HG02571 (cell line): ENCODE data around the gene FGA.

Experiments
- ATAC-seq: cut with Tn5 transposase; IDR thresholded peaks from one replicate; pipeline ENCODE4 v1.9.1; 2021; ENCODE audit warnings: mild to moderate bottlenecking, moderate library complexity; ENCODE audit not compliant: unreplicated experiment

FGA gene

DNA sequence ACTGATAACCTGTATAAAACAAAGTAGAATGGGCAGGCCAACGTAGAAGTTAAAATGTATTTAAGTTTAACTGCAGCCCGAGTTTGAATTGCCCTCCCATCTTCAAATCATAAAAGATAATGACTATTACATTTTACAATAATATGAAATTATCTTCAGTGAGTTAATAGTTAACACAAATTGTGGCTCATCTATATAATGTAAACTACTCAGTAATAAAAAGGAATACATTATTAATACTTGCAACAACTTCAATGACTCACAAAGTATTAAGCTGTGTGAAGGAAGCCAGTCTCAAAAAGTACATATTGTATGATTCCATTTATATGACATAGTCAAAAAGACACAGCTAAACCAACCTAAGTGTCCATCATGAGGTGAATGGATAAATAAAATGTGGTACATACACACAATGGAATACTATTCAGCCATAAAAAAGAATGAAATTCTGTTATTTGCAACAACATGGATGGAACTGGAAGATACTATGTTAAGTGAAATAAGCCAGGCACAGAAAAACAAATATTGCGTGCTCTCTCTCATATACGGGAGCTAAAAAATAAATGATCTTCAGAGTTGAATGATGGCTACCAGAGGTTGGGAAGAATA, 48.2 kb downstream of the FGA start:
- no peak for ATAC-seq
